ENCODE data around the gene ASB15. TPM values are rescaled to one million over a fixed set of nuclear protein-coding genes. Genes with fewer than 3 reads are reported as not detected.

Gene ASB15
- total and polyA plus RNA-seq, 2 of the 4 experiments (the other 2 are of a cell fraction), result not detected

- WGBS, 2 experiments (ENCODE audit: extremely low coverage in 2 of 2, insufficient read length in 1 of 2), result 60% methylated on average over 1 of the region's 3 CpGs; no CpG with 5 or more reads in 1 of the 2 experiments
- Histone ChIP-seq H3K9me3 (ENCODE audit: control insufficient read depth, insufficient read depth, low read length) (no peaks in the 10 kb centered on the region), H4K91ac (ENCODE audit: insufficient read depth, low read depth, low read length) (no peak overlapping the region), H3K79me1 (ENCODE audit: low read depth in 1 of 2, low read length in 2 of 2) (no peaks in the 10 kb centered on the region), H3K14ac (replicated peaks; ENCODE audit: low read depth, low read length) (no peak overlapping the region), H3K9ac (ENCODE audit: low read depth, low read length) (no peak overlapping the region), H3K56ac (ENCODE audit: extremely low read depth, insufficient read depth, low read length) (no peak overlapping the region), H2AFZ (replicated peaks; ENCODE audit: low read length, poor library complexity) (no peak overlapping the region), H2BK15ac (ENCODE audit: low read depth, low read length) (no peak overlapping the region), H3K9me1 (ENCODE audit: insufficient read depth, low read length) (no peaks in the 10 kb centered on the region; the same call in 1 of the 2 replicates), H4K20me1 (ENCODE audit: insufficient read depth, low read length) (peaks cover 3% of the 10 kb centered on the region; the same call in 1 of the 2 replicates), H3K4me3 (ENCODE audit: insufficient read depth, low read depth, low read length) (no peak overlapping the region), H3K18ac (ENCODE audit: low read depth, low read length) (no peak overlapping the region), H2BK120ac (ENCODE audit: low read depth, low read length) (no peak overlapping the region), H3K36me3 (ENCODE audit: control insufficient read depth, insufficient read depth, low read length) (peaks cover 4% of the 10 kb centered on the region), H3K27me3 (ENCODE audit: control insufficient read depth, insufficient read depth, low read length) (no peaks in the 10 kb centered on the region), H3K27ac (ENCODE audit: insufficient read depth, low read length) (no peak overlapping the region), H2AK5ac (ENCODE audit: low read depth, low read length) (no peak overlapping the region), H2BK20ac (ENCODE audit: low read depth, low read length) (no peak overlapping the region), H2AK9ac (replicated peaks; ENCODE audit: low read depth, low read length, poor library complexity) (no peak overlapping the region), H4K8ac (ENCODE audit: low read depth in 2 of 2, low read length in 2 of 2) (no peak overlapping the region), H3K4me2 (ENCODE audit: low read depth, low read length) (no peak overlapping the region), H2BK5ac (ENCODE audit: low read depth, low read length, poor library complexity, severe bottlenecking) (no peak overlapping the region), H3K23ac (ENCODE audit: low read depth, low read length) (no peak overlapping the region), H3K4me1 (ENCODE audit: control insufficient read depth, insufficient read depth, low read length) (0 out of 2 replicates have a peak, but pooled peaks cover 3% of the 10 kb centered on the region), H3K4ac (ENCODE audit: low read depth, low read length) (no peak overlapping the region), H4K5ac (ENCODE audit: low read depth, low read length) (no peak overlapping the region)
- in situ Hi-C loops (cut with MboI; ENCODE audit: low sequenced_read_pairs), result loop anchor here (5.0 kb wide), 1 partner anchor 187 kb away; no protein-coding TSS in a partner anchor
- no peak for DNase-seq
- no peak for TF ChIP-seq MAZ (IDR thresholded peaks at IDR 0.05; ENCODE audit: borderline replicate concordance, low read depth, low read length)
- TF ChIP-seq CEBPB (IDR thresholded peaks at IDR 0.05; ENCODE audit: low read depth, low read length), result no peak
- no peak for TF ChIP-seq BHLHE40 (IDR thresholded peaks at IDR 0.05; ENCODE audit: low read depth, low read length)
- TF ChIP-seq POLR2A (IDR thresholded peaks at IDR 0.05; ENCODE audit: low read depth, low read length), result no peak
- TF ChIP-seq, protein P1, sequence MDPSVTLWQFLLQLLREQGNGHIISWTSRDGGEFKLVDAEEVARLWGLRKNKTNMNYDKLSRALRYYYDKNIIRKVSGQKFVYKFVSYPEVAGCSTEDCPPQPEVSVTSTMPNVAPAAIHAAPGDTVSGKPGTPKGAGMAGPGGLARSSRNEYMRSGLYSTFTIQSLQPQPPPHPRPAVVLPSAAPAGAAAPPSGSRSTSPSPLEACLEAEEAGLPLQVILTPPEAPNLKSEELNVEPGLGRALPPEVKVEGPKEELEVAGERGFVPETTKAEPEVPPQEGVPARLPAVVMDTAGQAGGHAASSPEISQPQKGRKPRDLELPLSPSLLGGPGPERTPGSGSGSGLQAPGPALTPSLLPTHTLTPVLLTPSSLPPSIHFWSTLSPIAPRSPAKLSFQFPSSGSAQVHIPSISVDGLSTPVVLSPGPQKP (IDR thresholded peaks at IDR 0.05; ENCODE audit: borderline replicate concordance, low read depth, low read length), result no peak
- no peak for TF ChIP-seq CTCF (conservative IDR thresholded peaks at IDR 0.05; ENCODE audit: low read depth, low read length)
- no peak for TF ChIP-seq FOS (IDR thresholded peaks at IDR 0.05; ENCODE audit: low read depth, low read length)
- no peak for TF ChIP-seq RFX5 (IDR thresholded peaks at IDR 0.05; ENCODE audit: low read depth, low read length)
- TF ChIP-seq MXI1 (IDR thresholded peaks at IDR 0.05; ENCODE audit: borderline replicate concordance, low read depth, low read length), result no peak
- no peak for TF ChIP-seq CHD1 (IDR thresholded peaks at IDR 0.05; ENCODE audit: low read depth, low read length)
- TF ChIP-seq SMC3 (IDR thresholded peaks at IDR 0.05; ENCODE audit: low read depth, low read length), result no peak
- no peak for TF ChIP-seq NFE2L2 (IDR thresholded peaks at IDR 0.05; ENCODE audit: low read depth, low read length)
- no TSS peak for BruUV-seq (replicated peaks)
- intact Hi-C loops (cut with micrococcal nuclease), result loop anchor here (5.0 kb wide), 2 partner anchors 43 to 188 kb away; no protein-coding TSS in a partner anchor
- ChIA-PET POLR2A (ENCODE audit: unreplicated experiment) (no interaction called here), CTCF (interaction anchor here (2.0 kb wide), 1 partner anchor 10 kb away, joined by 5 read pairs; no protein-coding TSS in a partner anchor)
- ATAC-seq (ENCODE audit: low read depth), result no peak
- dilution Hi-C loops (cut with HindIII; ENCODE audit: low sequenced_read_pairs, unreplicated experiment), result no loop called here
Measured at GRCh38 chr7:123680580-123680979, 79.0 kb downstream of the ASB15 start.

All from IMR-90 (cell line).